IPS-18a (cell line): ENCODE results near the gene OR5M3.

ENCODE experiments used
- H3K27ac ChIP-seq: one replicate; pipeline ENCODE4 v1.5.1; 2013; ENCODE audit warnings: low read length
- H3K27me3 ChIP-seq: one replicate; pipeline ENCODE4 v1.6.1; 2013; ENCODE audit warnings: mild to moderate bottlenecking, low read length; ENCODE audit not compliant: control insufficient read depth, insufficient read depth
- H3K36me3 ChIP-seq: one replicate; pipeline ENCODE4 v1.6.1; 2013; ENCODE audit warnings: low read depth, low read length; ENCODE audit not compliant: control insufficient read depth
- H3K4me1 ChIP-seq: one replicate; pipeline ENCODE4 v1.6.1; 2013; ENCODE audit warnings: low read depth, low read length; ENCODE audit not compliant: control insufficient read depth
- H3K4me3 ChIP-seq: one replicate; pipeline ENCODE4 v1.5.1; 2013; ENCODE audit warnings: low read length
- H3K9ac ChIP-seq: one replicate; pipeline ENCODE4 v1.6.1; 2013; ENCODE audit warnings: mild to moderate bottlenecking, low read length, moderate library complexity
- H3K9me3 ChIP-seq: one replicate; pipeline ENCODE4 v1.6.1; 2013; ENCODE audit warnings: low read depth, low read length; ENCODE audit not compliant: control insufficient read depth

Gene OR5M3

DNA sequence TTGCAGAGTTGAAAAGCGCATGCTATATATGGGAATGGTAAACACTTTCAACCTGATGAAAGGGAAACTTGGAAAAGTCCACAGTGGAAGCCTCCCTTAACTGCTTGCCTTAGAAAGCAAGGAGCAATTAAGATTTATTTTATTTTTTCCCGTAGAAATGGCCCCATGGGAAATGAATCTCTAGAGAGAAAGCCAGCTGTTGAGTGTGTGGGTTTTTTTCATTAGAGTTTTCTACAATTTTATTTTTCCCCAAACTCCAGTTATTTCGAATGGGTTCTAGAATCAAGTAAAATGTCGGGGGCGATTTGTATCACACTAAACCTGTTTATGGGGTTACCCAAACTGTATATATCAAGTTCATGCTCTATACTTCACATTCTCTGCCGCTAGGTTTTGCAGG lies at the start of gene OR5M3:
TSS of gene OR5M3 (minus strand) at position 101 of the 400 bp plus-strand sequence. CDS start 2,855 bp downstream, outside the sequence.
- H3K4me1 ChIP-seq = no peaks in the 10 kb centered on the region
- H3K36me3 ChIP-seq = no peaks in the 10 kb centered on the region
- H3K4me3 ChIP-seq = no peak within 1 kb of the TSS
- H3K9me3 ChIP-seq = no peaks in the 10 kb centered on the region
- no peak within 1 kb of the TSS for H3K27ac ChIP-seq
- no peaks in the 10 kb centered on the region for H3K27me3 ChIP-seq
- no peak within 1 kb of the TSS for H3K9ac ChIP-seq

DNA sequence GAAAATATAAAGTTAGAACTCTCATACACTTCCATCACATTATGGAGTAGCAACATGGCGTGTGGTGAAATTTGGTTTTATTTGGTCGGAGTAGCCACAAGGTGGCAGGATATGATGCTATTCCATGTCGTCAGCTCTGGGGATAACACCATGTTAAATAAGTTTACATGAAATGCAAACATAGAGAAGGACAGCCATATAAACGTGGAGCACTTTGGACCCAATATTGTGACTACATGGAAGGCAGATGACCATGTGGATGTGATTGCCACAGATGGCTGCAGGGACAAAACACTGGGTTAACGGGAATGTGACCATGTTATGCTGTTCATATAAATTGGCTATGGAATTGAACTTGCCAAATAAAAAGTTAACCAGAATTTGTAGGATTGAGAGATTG lies 48.9 kb upstream of the OR5M3 start:
- Histone ChIP-seq H3K9me3 (no peaks in the 10 kb centered on the region), H3K27ac (no peak overlapping the region), H3K9ac (no peak overlapping the region), H3K4me3 (no peak overlapping the region), H3K36me3 (no peaks in the 10 kb centered on the region), H3K27me3 (no peaks in the 10 kb centered on the region), H3K4me1 (no peaks in the 10 kb centered on the region)

DNA sequence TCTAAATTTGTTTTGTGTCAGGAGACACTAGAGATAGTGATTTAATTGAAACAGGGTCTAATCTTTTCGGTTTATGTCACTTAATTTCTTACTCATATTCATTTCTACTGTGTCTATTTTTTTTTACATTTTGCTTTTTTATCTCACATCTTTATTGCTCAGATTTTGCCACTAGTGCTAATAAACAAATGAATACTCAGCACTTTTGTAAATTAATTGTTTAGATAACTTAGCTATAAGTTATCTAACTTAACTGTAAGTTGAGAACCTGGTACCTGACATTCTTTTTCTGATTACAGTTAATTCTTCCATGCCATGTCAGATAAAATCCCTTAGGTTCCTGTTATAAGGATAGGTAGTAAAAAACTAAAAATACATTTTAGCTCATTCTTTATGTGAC lies 40.1 kb upstream of the OR5M3 start:
- Histone ChIP-seq H3K9me3 (no peaks in the 10 kb centered on the region), H3K27ac (no peak overlapping the region), H3K36me3 (no peaks in the 10 kb centered on the region), H3K27me3 (no peaks in the 10 kb centered on the region), H3K4me1 (no peaks in the 10 kb centered on the region), H3K4me3 (no peak overlapping the region), H3K9ac (no peak overlapping the region)

DNA sequence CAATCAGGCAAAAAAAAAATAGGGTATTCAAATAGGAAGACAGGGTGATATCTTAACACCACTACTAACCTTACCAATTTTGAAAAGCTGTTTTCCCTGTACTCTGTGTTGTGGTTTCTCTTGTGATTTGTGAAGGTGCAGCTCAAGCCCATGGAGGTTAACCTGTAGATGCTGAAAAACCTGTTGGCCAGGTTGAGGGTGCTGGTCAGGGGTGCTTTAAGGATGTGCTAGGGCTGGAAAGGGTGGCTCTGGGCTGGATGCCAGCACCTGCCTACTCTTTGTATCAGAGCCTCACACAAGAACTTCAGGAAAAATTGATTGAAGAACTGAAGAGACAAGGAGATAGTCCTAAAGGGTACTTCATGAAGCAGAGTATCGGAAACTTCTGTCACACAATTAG lies 36.3 kb upstream of the OR5M3 start:
- Histone ChIP-seq H3K9ac (no peak overlapping the region), H3K27ac (no peak overlapping the region), H3K4me1 (no peaks in the 10 kb centered on the region), H3K27me3 (no peaks in the 10 kb centered on the region), H3K36me3 (no peaks in the 10 kb centered on the region), H3K9me3 (no peaks in the 10 kb centered on the region), H3K4me3 (no peak overlapping the region)

DNA sequence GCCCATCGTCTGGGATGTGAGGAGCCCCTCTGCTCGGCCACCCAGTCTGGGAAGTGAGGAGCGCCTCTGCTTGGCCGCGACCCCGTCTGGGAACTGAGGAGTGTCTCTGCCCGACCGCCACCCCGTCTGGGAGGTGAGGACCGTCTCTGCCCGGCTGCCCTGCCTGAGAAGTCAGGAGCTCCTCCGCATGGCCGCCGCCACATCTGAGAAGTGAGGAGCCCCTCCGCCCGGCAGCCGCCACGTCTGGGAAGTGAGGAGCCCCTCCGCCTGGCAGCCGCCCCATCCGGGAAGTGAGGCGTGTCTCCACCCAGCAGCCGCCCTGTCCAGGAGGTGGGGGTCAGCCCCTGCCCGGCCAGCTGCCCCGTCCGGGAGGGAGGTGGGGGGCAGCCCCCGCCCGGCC lies 23.9 kb upstream of the OR5M3 start:
- Histone ChIP-seq H3K4me3 (no peak overlapping the region), H3K27me3 (no peaks in the 10 kb centered on the region), H3K36me3 (no peaks in the 10 kb centered on the region), H3K9ac (no peak overlapping the region), H3K4me1 (no peaks in the 10 kb centered on the region), H3K27ac (no peak overlapping the region), H3K9me3 (no peaks in the 10 kb centered on the region)

DNA sequence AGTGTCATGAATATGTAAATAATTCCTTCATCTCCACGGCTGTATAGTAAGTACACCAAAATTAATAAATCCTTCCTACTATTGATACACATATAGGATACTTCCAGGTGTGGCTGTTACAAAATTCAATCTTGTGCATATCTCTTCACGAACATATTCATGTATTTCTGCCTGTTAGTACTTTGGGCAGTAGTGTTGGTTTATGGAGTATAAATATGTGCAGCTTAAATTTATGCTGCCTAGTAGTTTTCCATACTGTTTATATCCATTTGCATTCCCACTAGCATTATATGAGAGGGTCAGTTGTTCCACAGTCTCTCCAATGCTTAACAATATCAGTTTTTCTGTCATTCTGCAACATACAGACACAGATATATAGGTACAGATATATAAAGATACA lies 22.0 kb upstream of the OR5M3 start:
- Histone ChIP-seq H3K27me3 (no peaks in the 10 kb centered on the region), H3K4me1 (no peaks in the 10 kb centered on the region), H3K36me3 (no peaks in the 10 kb centered on the region), H3K9me3 (no peaks in the 10 kb centered on the region), H3K9ac (no peak overlapping the region), H3K4me3 (no peak overlapping the region), H3K27ac (no peak overlapping the region)

DNA sequence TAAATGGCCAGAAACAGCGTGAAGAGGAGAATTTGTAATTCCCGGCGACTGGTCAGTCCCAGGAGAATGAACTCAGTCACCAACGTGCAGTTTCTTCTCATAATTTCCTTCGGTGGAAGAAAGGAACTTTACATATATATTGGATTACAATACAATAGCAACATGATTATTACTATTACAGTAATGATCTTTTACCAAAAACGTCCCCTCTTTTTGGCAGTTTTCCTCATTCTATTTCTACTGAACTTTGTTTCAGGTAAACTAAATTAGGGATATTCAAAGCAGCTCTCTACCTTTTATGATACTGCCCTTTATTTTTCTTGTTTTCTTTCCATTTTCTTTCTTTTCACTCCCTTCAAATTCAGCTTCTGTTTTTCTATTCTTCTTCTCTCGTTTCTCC lies 18.1 kb upstream of the OR5M3 start, which contains the start of gene OR5M8:
TSS of gene OR5M8 (minus strand) at position 101 of the 400 bp plus-strand sequence. CDS start at position 101, 0 bp downstream.
- Histone ChIP-seq H3K36me3 (no peaks in the 10 kb centered on the region), H3K4me3 (no peak within 1 kb of the TSS), H3K27me3 (no peaks in the 10 kb centered on the region), H3K9ac (no peak within 1 kb of the TSS), H3K9me3 (no peaks in the 10 kb centered on the region), H3K4me1 (no peaks in the 10 kb centered on the region), H3K27ac (no peak within 1 kb of the TSS)

DNA sequence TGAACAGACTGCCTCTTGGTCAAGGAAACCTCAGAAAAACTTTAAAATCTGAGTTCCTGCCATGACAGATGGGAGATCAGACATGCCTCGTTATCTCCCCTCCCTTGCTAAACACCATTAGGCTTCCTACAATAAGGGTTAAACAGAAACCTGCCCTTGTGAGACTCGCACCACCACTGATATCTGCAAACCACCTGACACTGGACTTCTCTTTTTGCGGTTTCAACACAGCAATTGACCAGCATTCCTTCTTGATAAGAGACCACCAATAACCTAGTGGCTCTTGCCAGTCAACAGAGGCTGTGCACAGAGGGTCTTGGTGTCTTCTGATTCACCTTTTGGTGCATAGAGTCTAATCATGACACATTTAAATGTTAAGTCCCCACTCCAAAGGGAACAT lies 13.6 kb upstream of the OR5M3 start:
- Histone ChIP-seq H3K9ac (no peak overlapping the region), H3K4me3 (no peak overlapping the region), H3K27me3 (no peaks in the 10 kb centered on the region)

DNA sequence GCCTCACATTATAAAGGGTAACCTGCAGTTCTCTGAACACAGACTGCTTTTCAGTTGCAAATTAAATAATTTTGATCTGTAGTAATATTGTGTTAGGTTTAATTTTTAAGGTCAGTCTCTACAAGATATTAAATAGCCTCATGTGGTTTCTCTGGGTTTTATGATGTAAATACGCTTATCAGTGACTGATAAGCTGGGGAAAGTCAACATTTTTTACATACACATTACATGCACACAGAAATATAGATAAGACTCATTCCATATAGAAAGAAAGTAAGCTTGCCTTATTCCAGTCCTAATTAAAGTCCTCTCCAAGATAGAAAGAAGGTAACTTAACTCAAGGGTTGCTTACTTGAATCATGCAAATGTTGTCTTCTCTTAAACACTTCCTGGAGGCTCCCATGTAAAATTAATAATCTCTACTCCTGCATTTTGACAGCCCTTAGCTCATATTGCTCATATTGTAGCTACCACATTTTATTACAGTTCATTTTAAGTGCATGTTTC lies 1.6 kb upstream of the OR5M3 start:
- Histone ChIP-seq H3K4me3 (no peak overlapping the region), H3K36me3 (no peaks in the 10 kb centered on the region), H3K27ac (no peak overlapping the region), H3K27me3 (no peaks in the 10 kb centered on the region), H3K4me1 (no peaks in the 10 kb centered on the region), H3K9ac (no peak overlapping the region), H3K9me3 (no peaks in the 10 kb centered on the region)

More for the DNA sequence above, 13.6 kb upstream of the OR5M3 start:
- no peaks in the 10 kb centered on the region for H3K4me1 ChIP-seq
- no peak overlapping the region for H3K27ac ChIP-seq
- H3K9me3 ChIP-seq = no peaks in the 10 kb centered on the region
- H3K36me3 ChIP-seq = no peaks in the 10 kb centered on the region

DNA sequence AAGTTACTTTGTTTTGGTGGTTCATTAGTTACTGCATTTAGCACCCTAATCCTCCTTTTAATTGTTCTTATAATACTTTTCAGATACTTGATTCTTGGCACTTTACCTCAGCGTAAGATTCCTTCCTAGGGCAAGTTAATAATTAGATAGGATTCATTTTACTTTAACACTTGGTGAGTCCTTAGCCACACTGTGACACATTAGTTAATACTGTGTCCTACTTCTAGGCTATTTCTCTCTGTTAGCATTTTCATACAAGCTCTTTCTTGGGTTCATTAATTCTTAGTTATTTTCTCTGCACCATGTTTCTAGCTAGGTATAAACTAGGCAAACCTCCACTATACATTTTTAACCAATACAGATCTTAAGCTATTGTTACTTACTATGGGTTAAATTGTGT lies 16.1 kb downstream of the OR5M3 start:
- Histone ChIP-seq H3K4me1 (no peaks in the 10 kb centered on the region), H3K27me3 (no peaks in the 10 kb centered on the region), H3K4me3 (no peak overlapping the region), H3K9ac (no peak overlapping the region), H3K36me3 (no peaks in the 10 kb centered on the region), H3K27ac (no peak overlapping the region), H3K9me3 (no peaks in the 10 kb centered on the region)

DNA sequence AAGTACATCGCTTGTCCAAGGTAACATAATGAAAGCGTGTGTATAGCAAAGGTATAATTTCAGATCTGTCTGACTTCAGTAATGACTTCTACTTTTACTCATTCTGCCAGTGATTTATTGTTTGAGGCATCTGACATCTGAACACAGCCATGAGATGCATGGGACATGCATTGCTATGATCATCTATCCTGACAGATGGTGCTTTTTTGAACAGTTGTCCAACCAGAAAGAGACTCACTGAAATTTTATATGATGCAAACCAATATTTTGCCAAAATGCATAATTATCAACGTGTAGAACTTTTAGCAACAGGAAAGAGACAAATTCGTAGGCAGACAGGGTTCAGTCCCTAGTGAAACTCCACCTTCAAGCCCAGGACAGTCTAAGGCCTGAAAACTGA lies 19.6 kb downstream of the OR5M3 start:
- Histone ChIP-seq H3K27ac (no peak overlapping the region), H3K4me1 (no peaks in the 10 kb centered on the region), H3K4me3 (no peak overlapping the region), H3K9me3 (no peaks in the 10 kb centered on the region), H3K27me3 (no peaks in the 10 kb centered on the region), H3K36me3 (no peaks in the 10 kb centered on the region), H3K9ac (no peak overlapping the region)
